HepG2 (cell line): ENCODE results near the gene PDRG1. TPM values are rescaled to one million over a fixed set of nuclear protein-coding genes. Genes with fewer than 3 reads are reported as not detected.
A peak's percentile ranks its signal among the peaks of the same experiment; 100 is the strongest.

ENCODE experiments used
- FOXO4 ChIP-seq: sonication (generic); formaldehyde crosslinking; conservative IDR thresholded peaks from 2 replicates; pipeline ENCODE4 v1.8.1; 2023; ENCODE audit warnings: missing genetic modification reagents
- GFI1 ChIP-seq: sonication (generic); formaldehyde crosslinking; IDR thresholded peaks from 2 replicates; pipeline ENCODE4 v1.5.0; 2020; ENCODE audit warnings: missing genetic modification reagents, mild to moderate bottlenecking, borderline replicate concordance
- HDAC6 ChIP-seq: fragments of 200-600 bp; sonication (generic); IDR thresholded peaks from 2 replicates; pipeline ENCODE4 v1.7.0; 2017; ENCODE audit warnings: mild to moderate bottlenecking, antibody characterized with exemption, low read length, low read depth
- HNF4A ChIP-seq: sonication (generic); formaldehyde crosslinking; IDR thresholded peaks from 2 replicates; pipeline ENCODE4 v1.4.0; 2020; ENCODE audit warnings: missing genetic modification reagents
- JUN ChIP-seq: sonication (generic); formaldehyde crosslinking; IDR thresholded peaks from 2 replicates; pipeline ENCODE4 v1.4.0; 2020; ENCODE audit warnings: mild to moderate bottlenecking, missing genetic modification reagents
- MAFK ChIP-seq, 2 experiments: IDR thresholded peaks in 1 of 2; conservative IDR thresholded peaks in 1 of 2; 2 replicates each; pipeline ENCODE4 v1.6.1; 2011; ENCODE audit warnings: improper control_type of control experiment in 2 of 2, low read length in 2 of 2
- NFE2 ChIP-seq: sonication (generic); formaldehyde crosslinking; IDR thresholded peaks from 2 replicates; pipeline ENCODE4 v1.4.0; 2020; ENCODE audit warnings: missing genetic modification reagents
- NONO ChIP-seq, 2 experiments: fragments of 450-650 bp in 1 of 2; sonication (generic) in 1 of 2; formaldehyde crosslinking in 1 of 2; IDR thresholded peaks in 1 of 2; conservative IDR thresholded peaks in 1 of 2; 2 replicates each; pipeline versions ENCODE4 v1.6.1 to v1.8.0; 2017 to 2022; ENCODE audit warnings: mild to moderate bottlenecking in 1 of 2, missing genetic modification reagents in 1 of 2, moderate library complexity in 1 of 2
- NR2F1 ChIP-seq, 2 experiments: fragments of 450-650 bp in 1 of 2; formaldehyde crosslinking in 1 of 2; IDR thresholded peaks; 2 replicates each; pipeline versions ENCODE4 v1.5.0 to v1.6.1; 2016 to 2020; ENCODE audit warnings: mild to moderate bottlenecking in 1 of 2, missing compliant biosample characterization in 1 of 2, missing genetic modification reagents in 1 of 2, moderate library complexity in 1 of 2
- NR2F6 ChIP-seq, 2 experiments: IDR thresholded peaks; 2 replicates each; pipeline ENCODE4 v1.6.1; 2016; ENCODE audit warnings: antibody characterized with exemption in 1 of 2, mild to moderate bottlenecking in 1 of 2
- RFX5 ChIP-seq: IDR thresholded peaks from 2 replicates; pipeline ENCODE4 v1.6.1; 2011; ENCODE audit warnings: low read depth, low read length, improper control_type of control experiment
- SOX6 ChIP-seq, 2 experiments: fragments of 450-650 bp in 1 of 2; sonication (generic) in 1 of 2; formaldehyde crosslinking in 1 of 2; IDR thresholded peaks; 2 replicates each; pipeline versions ENCODE4 v1.4.0 to v1.6.1; 2017 to 2020; ENCODE audit warnings: antibody characterized with exemption in 1 of 2, mild to moderate bottlenecking in 1 of 2, missing genetic modification reagents in 1 of 2
- SP5 ChIP-seq: IDR thresholded peaks from 2 replicates; pipeline ENCODE4 v1.6.1; 2016; ENCODE audit warnings: low read depth, borderline replicate concordance
- ZFP62 ChIP-seq: sonication (generic); formaldehyde crosslinking; IDR thresholded peaks from 2 replicates; pipeline ENCODE4 v1.4.0; 2020; ENCODE audit warnings: missing genetic modification reagents
- ZNF180 ChIP-seq: sonication (generic); formaldehyde crosslinking; IDR thresholded peaks from 2 replicates; pipeline ENCODE4 v1.4.0; 2020; ENCODE audit warnings: low read depth, missing genetic modification reagents, borderline replicate concordance
- ZNF34 ChIP-seq: sonication (generic); formaldehyde crosslinking; IDR thresholded peaks from 2 replicates; pipeline ENCODE4 v1.4.0; 2020; ENCODE audit warnings: mild to moderate bottlenecking, missing genetic modification reagents, borderline replicate concordance
- ZSCAN29 ChIP-seq: sonication (generic); formaldehyde crosslinking; conservative IDR thresholded peaks from 2 replicates; pipeline ENCODE4 v1.4.0; 2020; ENCODE audit warnings: mild to moderate bottlenecking, missing genetic modification reagents
- ZSCAN31 ChIP-seq: sonication (generic); formaldehyde crosslinking; IDR thresholded peaks from 2 replicates; pipeline ENCODE4 v1.5.0; 2020; ENCODE audit warnings: low read depth, mild to moderate bottlenecking, missing genetic modification reagents
- polyA plus RNA-seq, 8 experiments: library from polyadenylated mRNA; depleted of rRNA in 3 of 8; stranded (reverse) in 7 of 8; unstranded in 1 of 8; fragments of >200 nt; fragmentation: Illumina TruSeq in 4 of 8; extraction: Trizol in 4 of 8; gene quantifications; 2 replicates each; pipeline versions ENCODE4 v1.2.1 to v1.2.3, GENCODE V29; 2011 to 2016; ENCODE audit warnings: low read depth in 4 of 8, missing spikeins in 1 of 8, mixed read lengths in 1 of 8; ENCODE audit not compliant: insufficient read depth in 1 of 8
- total RNA-seq, 5 experiments: library from RNA; depleted of rRNA; stranded (reverse); fragments of >200 nt; fragmentation: Illumina TruSeq; extraction: Trizol; gene quantifications; 2 replicates each; pipeline ENCODE4 v1.2.3, GENCODE V29; 2016; ENCODE audit warnings: low read depth in 1 of 5
- TF ChIP-seq, protein P1 (sequence below): sonication (generic); formaldehyde crosslinking; IDR thresholded peaks from 2 replicates; pipeline ENCODE4 v1.9.0; 2021; ENCODE audit warnings: missing genetic modification reagents, borderline replicate concordance
- TF ChIP-seq, protein P2 (sequence below): sonication (generic); formaldehyde crosslinking; IDR thresholded peaks from 2 replicates; pipeline ENCODE4 v1.8.0; 2022; ENCODE audit warnings: mild to moderate bottlenecking, missing genetic modification reagents; ENCODE audit not compliant: insufficient replicate concordance

PDRG1 gene
- total and polyA plus RNA-seq, 2 of the 13 experiments (the other 11 are each of a cell fraction or from before 2014, with no cell fraction given) = 16.6 to 18.0 TPM

DNA sequence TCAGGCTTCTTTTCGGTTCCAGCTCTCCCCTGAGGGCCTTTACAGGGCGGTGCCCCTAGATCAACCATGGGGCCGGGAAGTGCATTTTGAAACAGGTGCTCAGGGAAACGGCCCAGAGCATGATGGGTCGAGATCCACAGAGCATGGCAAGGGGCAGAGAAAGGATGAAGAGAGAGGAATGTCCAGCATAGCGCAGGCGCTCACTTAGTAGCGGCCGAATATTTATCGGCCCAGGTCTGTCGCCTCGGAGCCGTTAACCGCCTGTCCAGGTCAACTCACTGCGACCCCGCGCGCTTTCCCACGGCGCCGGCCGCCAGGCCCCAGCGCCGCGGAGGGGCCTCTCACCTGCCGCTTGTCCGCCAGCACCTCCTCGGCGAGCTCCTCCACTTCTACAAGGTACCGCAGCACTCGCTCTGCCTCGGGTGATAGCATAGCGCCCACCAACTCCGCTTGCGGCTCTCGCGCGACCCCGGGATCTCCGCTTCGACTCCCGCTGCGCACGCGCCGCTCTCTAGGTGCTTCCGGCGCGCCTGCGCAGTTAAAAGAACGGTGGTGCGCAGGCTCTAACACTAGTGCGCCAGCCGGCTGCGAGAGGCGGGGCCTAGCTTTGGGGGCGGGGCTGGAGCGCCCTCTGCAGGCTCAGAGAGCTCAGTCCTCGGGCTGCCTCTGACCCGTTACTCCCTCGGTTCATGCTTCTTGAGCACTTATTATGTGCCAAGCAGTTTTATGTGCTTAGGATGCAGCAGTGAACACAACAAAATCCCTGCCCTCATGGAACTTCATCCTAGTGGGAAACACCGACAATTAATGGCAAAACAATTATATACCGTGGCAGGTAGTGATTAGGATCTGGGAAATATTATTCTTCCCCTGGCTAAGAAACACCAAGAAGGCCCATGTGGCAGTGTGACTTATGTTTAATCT lies at the start of gene PDRG1 (continued):
- TF ChIP-seq ZFP62 (no peak; the same call in 1 of the 2 replicates), SOX6 (IDR thresholded peaks at IDR 0.05) (no peak), SOX6 (CRISPR knock-in tag; IDR thresholded peaks at IDR 0.05) (peak; percentile 77), FOXO4 (CRISPR knock-in tag) (no peak), ZSCAN29 (no peak), ZNF34 (CRISPR knock-in tag) (no peak), NR2F1 (CRISPR knock-in tag; IDR thresholded peaks at IDR 0.05) (peak; percentile 1 to 17; a peak in 1 of 4 replicates), JUN (no peak), GFI1 (CRISPR knock-in tag) (peak; percentile 46; the same call in 1 of the 2 replicates), SP5 (CRISPR knock-in tag) (peak; percentile 85; the same call in 1 of the 2 replicates), NR2F6 (IDR thresholded peaks at IDR 0.05) (peak; percentile 38; the same call in 1 of the 2 replicates), NR2F6 (CRISPR knock-in tag; IDR thresholded peaks at IDR 0.05) (peak; percentile 73), HDAC6 (no peak), MAFK (conservative IDR thresholded peaks at IDR 0.05 in 1 of 2, IDR thresholded peaks at IDR 0.05 in 1 of 2; ENCODE audit: low read length in 2 of 2) (0 out of 4 replicates have a peak, but pooled peaks of 1 of the 2 experiments have one; percentile 25), ZSCAN31 (peak; percentile 88; the same call in 1 of the 2 replicates), RFX5 (peak; percentile 31; the same call in 1 of the 2 replicates), ZNF180 (CRISPR knock-in tag) (peak; percentile 95), HNF4A (CRISPR knock-in tag) (no peak; the same call in 1 of the 2 replicates), NFE2 (CRISPR knock-in tag) (peak; percentile 32; the same call in 1 of the 2 replicates), NONO (IDR thresholded peaks at IDR 0.05) (no peak), NONO (CRISPR knock-in tag; conservative IDR thresholded peaks at IDR 0.05) (peak; percentile 81)
- TF ChIP-seq, protein P1, sequence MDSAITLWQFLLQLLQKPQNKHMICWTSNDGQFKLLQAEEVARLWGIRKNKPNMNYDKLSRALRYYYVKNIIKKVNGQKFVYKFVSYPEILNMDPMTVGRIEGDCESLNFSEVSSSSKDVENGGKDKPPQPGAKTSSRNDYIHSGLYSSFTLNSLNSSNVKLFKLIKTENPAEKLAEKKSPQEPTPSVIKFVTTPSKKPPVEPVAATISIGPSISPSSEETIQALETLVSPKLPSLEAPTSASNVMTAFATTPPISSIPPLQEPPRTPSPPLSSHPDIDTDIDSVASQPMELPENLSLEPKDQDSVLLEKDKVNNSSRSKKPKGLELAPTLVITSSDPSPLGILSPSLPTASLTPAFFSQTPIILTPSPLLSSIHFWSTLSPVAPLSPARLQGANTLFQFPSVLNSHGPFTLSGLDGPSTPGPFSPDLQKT (CRISPR knock-in tag) = peak; percentile 96; the same call in 1 of the 2 replicates
- TF ChIP-seq, protein P2, sequence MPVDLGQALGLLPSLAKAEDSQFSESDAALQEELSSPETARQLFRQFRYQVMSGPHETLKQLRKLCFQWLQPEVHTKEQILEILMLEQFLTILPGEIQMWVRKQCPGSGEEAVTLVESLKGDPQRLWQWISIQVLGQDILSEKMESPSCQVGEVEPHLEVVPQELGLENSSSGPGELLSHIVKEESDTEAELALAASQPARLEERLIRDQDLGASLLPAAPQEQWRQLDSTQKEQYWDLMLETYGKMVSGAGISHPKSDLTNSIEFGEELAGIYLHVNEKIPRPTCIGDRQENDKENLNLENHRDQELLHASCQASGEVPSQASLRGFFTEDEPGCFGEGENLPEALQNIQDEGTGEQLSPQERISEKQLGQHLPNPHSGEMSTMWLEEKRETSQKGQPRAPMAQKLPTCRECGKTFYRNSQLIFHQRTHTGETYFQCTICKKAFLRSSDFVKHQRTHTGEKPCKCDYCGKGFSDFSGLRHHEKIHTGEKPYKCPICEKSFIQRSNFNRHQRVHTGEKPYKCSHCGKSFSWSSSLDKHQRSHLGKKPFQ (CRISPR knock-in tag) = no peak
